ENCODE results near the gene MICA.
"Not testable (repeated sequence)": the region's sequence is repeated elsewhere in the genome, so short reads cannot be mapped to it uniquely, and the experiment has no call there.

The MICA gene

GRCh38 chr6:31404061-31404364 is 618 bp downstream of the MICA start:
- DNase-seq; intact Hi-C loops (cut with DNase I): not testable (repeated sequence)

- no peak for DNase-seq
- intact Hi-C loops (cut with DNase I): no loop called here
These were observed 2.6 kb downstream of the MICA start for GRCh38 chr6:31405996-31406395.

- DNase-seq: no peak
- intact Hi-C loops (cut with DNase I): no loop called here
These were observed 4.3 kb downstream of the MICA start for GRCh38 chr6:31407699-31408098.

- intact Hi-C loops (cut with DNase I): no loop called here
- DNase-seq: no peak
These were observed 9.1 kb downstream of the MICA start for GRCh38 chr6:31412506-31412905.

- intact Hi-C loops (cut with DNase I): not testable (repeated sequence)
These were observed 10.9 kb downstream of the MICA start for GRCh38 chr6:31414148-31414770.

GRCh38 chr6:31414771-31415265 is 11.4 kb downstream of the MICA start:
- DNase-seq: no peak
- intact Hi-C loops (cut with DNase I): no loop called here

More at GRCh38 chr6:31414148-31414770, 10.9 kb downstream of the MICA start:
- not testable (repeated sequence) for DNase-seq

GRCh38 chr6:31416394-31417014 is 13.1 kb downstream of the MICA start:
- no peak for DNase-seq
- intact Hi-C loops (cut with DNase I): no loop called here

GRCh38 chr6:31418251-31418650 is 14.9 kb downstream of the MICA start:
- intact Hi-C loops (cut with DNase I): no loop called here
- DNase-seq: no peak

- DNase-seq: no peak
- intact Hi-C loops (cut with DNase I): no loop called here
These were observed 16.4 kb downstream of the MICA start for GRCh38 chr6:31419842-31420241.

- no peak for DNase-seq
- intact Hi-C loops (cut with DNase I): no loop called here
These were observed 17.2 kb downstream of the MICA start for GRCh38 chr6:31420546-31420945.

GRCh38 chr6:31422587-31422986 is 19.2 kb downstream of the MICA start:
- intact Hi-C loops (cut with DNase I): no loop called here
- no peak for DNase-seq

- no peak for DNase-seq
These were observed 20.2 kb downstream of the MICA start for GRCh38 chr6:31423550-31423949.

GRCh38 chr6:31426395-31427354 is 23.3 kb downstream of the MICA start:
- DNase-seq: no peak
- intact Hi-C loops (cut with DNase I): no loop called here

More at GRCh38 chr6:31423550-31423949, 20.2 kb downstream of the MICA start:
- intact Hi-C loops (cut with DNase I): no loop called here

GRCh38 chr6:31430449-31430848 is 27.1 kb downstream of the MICA start:
- intact Hi-C loops (cut with DNase I): no loop called here
- no peak for DNase-seq

GRCh38 chr6:31435051-31435450 is 31.7 kb downstream of the MICA start:
- intact Hi-C loops (cut with DNase I); DNase-seq: not testable (repeated sequence)

GRCh38 chr6:31438222-31438621 is 34.8 kb downstream of the MICA start:
- DNase-seq: no peak
- intact Hi-C loops (cut with DNase I): no loop called here

- intact Hi-C loops (cut with DNase I): no loop called here
- no peak for DNase-seq
These were observed 35.3 kb downstream of the MICA start for GRCh38 chr6:31438677-31439076.

GRCh38 chr6:31441365-31442267 is 38.2 kb downstream of the MICA start:
- peak; percentile 45 to 96 (median 72) for DNase-seq
- intact Hi-C loops (cut with DNase I): loop anchor here (1.0 kb wide), 1 partner anchor 44 kb away; no protein-coding TSS in a partner anchor

GRCh38 chr6:31446481-31446880 is 43.1 kb downstream of the MICA start:
- no peak for DNase-seq
- intact Hi-C loops (cut with DNase I): no loop called here
